Cardiac muscle cell (in vitro differentiated cells and primary cell): ENCODE data around the gene PCDHA8. TPM values are rescaled to one million over a fixed set of nuclear protein-coding genes. Genes with fewer than 3 reads are reported as not detected.
A peak's percentile ranks its signal among the peaks of the same experiment; 100 is the strongest.
"Not testable (repeated sequence)": the region's sequence is repeated elsewhere in the genome, so short reads cannot be mapped to it uniquely, and the experiment has no call there.

Experiments
- DNase-seq, 2 donors: peaks; one replicate each; pipeline versions ENCODE4 v3.0.0 to v3.0.0-alpha.2; 2010 to 2017; ENCODE audit warnings: low read depth in 1 of 2, low spot score in 1 of 2
- H3K27ac ChIP-seq: fragments of 200-600 bp; sonication (generic); 2 replicates; pipeline ENCODE4 v1.5.1; 2016
- H3K27me3 ChIP-seq: fragments of 200-600 bp; sonication (generic); 2 replicates; pipeline ENCODE4 v1.6.0; 2016; ENCODE audit warnings: control low read depth
- H3K36me3 ChIP-seq: fragments of 200-600 bp; sonication (generic); 2 replicates; pipeline ENCODE4 v1.5.1; 2016; ENCODE audit warnings: control low read depth
- H3K4me1 ChIP-seq: fragments of 200-600 bp; sonication (generic); 2 replicates; pipeline ENCODE4 v1.8.1; 2017; ENCODE audit warnings: low read depth, mild to moderate bottlenecking, mixed run types
- H3K4me3 ChIP-seq: fragments of 200-600 bp; sonication (generic); 2 replicates; pipeline ENCODE4 v1.5.1; 2016; ENCODE audit warnings: mild to moderate bottlenecking
- H3K9me3 ChIP-seq: fragments of 200-600 bp; sonication (generic); 2 replicates; pipeline ENCODE4 v1.5.1; 2017; ENCODE audit warnings: low read depth, mild to moderate bottlenecking, control low read depth
- CTCF ChIP-seq: IDR thresholded peaks from 2 replicates; pipeline ENCODE4 v1.5.1; 2012; ENCODE audit warnings: low read depth, mild to moderate bottlenecking, low read length
- polyA plus RNA-seq: library from polyadenylated mRNA; unstranded; fragments of >200 nt; fragmentation: Nextera tagmentation; extraction: Ambion mirVana; gene quantifications from 2 replicates; pipeline ENCODE4 v1.2.1, GENCODE V29; 2016
- total RNA-seq: library from RNA; depleted of rRNA; stranded (reverse); fragments of >200 nt; gene quantifications from 2 replicates; pipeline ENCODE4 v1.2.3, GENCODE V29; 2016

PCDHA8 gene
- total RNA-seq (1.1 and 1.8 TPM in 2 replicates), polyA plus RNA-seq (0.44 and 1.2 TPM in 2 replicates)

DNA sequence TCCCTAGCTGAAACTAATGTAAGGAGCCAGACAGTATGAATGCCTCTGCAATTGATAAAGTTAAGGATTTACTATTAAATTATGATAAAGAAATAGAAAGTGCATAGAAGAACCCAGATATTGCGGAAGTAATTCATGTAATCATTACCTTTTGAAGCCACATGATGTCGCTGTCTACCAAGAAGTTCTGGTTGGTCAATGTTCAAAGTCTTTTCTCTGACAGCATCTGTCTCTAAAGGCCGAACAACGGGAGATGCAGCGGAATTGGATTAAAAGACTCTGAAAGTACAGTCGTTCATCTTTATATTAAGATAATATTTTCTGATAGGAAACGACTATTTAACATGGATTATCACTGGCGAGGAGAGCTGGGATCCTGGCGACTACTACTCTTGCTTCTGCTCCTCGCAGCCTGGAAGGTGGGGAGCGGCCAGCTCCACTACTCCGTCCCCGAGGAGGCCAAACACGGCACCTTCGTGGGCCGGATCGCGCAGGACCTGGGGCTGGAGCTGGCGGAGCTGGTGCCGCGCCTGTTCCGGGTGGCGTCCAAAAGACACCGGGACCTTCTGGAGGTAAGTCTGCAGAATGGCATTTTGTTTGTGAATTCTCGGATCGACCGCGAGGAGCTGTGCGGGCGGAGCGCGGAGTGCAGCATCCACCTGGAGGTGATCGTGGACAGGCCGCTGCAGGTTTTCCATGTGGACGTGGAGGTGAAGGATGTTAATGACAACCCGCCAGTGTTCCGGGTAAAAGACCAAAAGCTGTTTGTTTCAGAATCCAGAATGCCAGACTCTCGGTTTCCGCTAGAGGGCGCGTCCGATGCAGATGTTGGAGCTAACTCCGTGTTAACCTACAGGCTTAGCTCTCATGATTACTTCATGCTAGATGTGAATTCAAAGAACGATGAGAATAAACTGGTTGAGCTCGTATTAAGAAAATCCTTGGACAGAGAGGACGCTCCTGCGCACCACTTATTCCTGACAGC, at the start of gene PCDHA8:
Gene PCDHA8, plus strand, starts transcription at position 210 of the 985 bp plus-strand sequence. Its CDS starts 135 bp downstream, at position 345.
- no peaks in the 10 kb centered on the region for H3K4me1 ChIP-seq
- H3K4me3 ChIP-seq: no peak within 1 kb of the TSS
- no peaks in the 10 kb centered on the region for H3K36me3 ChIP-seq
- H3K27ac ChIP-seq: no peak within 1 kb of the TSS
- no peaks in the 10 kb centered on the region for H3K27me3 ChIP-seq
- no peak for TF ChIP-seq CTCF
- DNase-seq: no peak
- no peaks in the 10 kb centered on the region for H3K9me3 ChIP-seq

DNA sequence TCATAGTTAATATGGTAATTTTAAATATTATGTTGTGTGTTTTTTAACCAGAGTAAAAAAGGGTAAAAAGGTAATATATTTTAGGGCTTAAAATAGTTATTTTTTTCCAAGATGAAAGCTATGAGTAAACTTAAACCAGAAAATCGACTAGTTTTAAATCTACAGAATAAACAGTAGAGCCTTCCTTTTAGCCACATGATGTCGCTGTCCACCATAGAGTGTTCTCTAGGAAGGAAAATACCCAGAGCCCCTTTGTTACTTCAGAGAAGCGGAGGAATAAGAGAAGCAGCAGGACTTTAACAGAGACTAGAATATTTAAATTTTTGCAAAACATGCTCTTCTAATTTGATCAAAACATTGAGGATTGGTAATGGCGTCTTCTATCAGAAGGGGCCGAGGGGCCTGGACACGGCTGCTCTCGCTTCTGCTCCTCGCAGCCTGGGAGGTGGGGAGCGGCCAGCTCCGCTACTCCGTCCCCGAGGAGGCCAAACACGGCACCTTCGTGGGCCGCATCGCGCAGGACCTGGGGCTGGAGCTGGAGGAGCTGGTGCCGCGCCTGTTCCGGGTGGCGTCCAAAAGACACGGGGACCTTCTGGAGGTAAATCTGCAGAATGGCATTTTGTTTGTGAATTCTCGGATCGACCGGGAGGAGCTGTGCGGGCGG, 46.3 kb upstream of the PCDHA8 start, which contains the start of gene PCDHA2:
Gene PCDHA2, plus strand, starts transcription at position 258 of the 664 bp plus-strand sequence.
- Histone ChIP-seq H3K36me3 (no peaks in the 10 kb centered on the region), H3K27me3 (no peaks in the 10 kb centered on the region), H3K27ac (no peak within 1 kb of the TSS), H3K4me3 (peak within 1 kb of the TSS; percentile 41), H3K4me1 (no peaks in the 10 kb centered on the region), H3K9me3 (peaks cover under 1% of the 10 kb centered on the region)
- peak in 1 of 2 donors; percentile 60 for DNase-seq
- peak; percentile 4 for TF ChIP-seq CTCF

DNA sequence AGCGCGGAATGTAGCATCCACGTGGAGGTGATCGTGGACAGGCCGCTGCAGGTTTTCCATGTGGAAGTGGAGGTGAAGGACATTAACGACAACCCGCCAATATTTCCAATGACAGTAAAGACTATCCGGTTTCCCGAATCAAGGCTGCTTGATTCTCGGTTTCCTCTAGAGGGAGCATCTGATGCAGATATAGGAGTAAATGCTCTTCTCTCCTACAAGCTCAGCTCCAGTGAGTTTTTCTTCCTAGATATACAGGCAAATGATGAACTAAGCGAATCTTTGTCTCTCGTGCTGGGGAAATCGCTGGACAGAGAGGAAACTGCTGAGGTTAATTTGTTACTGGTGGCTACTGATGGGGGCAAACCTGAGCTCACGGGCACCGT, 45.7 kb upstream of the PCDHA8 start:
- Histone ChIP-seq H3K4me3 (peak overlapping the region; percentile 41), H3K36me3 (peaks cover 2% of the 10 kb centered on the region), H3K27ac (no peak overlapping the region), H3K4me1 (no peaks in the 10 kb centered on the region), H3K27me3 (no peaks in the 10 kb centered on the region), H3K9me3 (peaks cover 3% of the 10 kb centered on the region)
- peak in 1 of 2 donors; percentile 32 for DNase-seq
- peak; percentile 13 for TF ChIP-seq CTCF

- DNase-seq, H3K4me3 ChIP-seq, H3K9me3 ChIP-seq, H3K27me3 ChIP-seq, H3K36me3 ChIP-seq, H3K27ac ChIP-seq, H3K4me1 ChIP-seq: not testable (repeated sequence)
Measured at GRCh38 chr5:140796072-140796717, 44.8 kb upstream of the PCDHA8 start.

DNA sequence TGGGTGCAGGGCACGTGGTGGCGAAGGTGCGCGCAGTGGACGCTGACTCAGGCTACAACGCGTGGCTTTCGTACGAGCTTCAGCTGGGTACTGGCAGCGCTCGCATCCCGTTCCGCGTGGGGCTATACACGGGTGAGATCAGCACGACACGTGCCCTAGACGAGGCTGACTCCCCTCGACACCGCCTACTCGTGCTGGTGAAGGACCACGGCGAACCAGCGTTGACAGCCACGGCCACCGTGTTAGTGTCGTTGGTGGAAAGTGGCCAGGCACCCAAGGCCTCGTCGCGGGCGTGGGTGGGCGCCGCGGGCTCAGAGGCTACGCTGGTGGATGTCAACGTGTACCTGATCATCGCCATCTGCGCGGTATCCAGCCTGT, 44.3 kb upstream of the PCDHA8 start:
- no peak overlapping the region for H3K27ac ChIP-seq
- peaks cover 3% of the 10 kb centered on the region for H3K9me3 ChIP-seq
- no peak overlapping the region for H3K4me3 ChIP-seq
- peaks cover 5% of the 10 kb centered on the region for H3K36me3 ChIP-seq
- TF ChIP-seq CTCF: no peak
- no peaks in the 10 kb centered on the region for H3K4me1 ChIP-seq
- H3K27me3 ChIP-seq: no peaks in the 10 kb centered on the region
- no peak for DNase-seq
